Fibroblast of the aortic adventitia (primary cell): Measurements from ENCODE around the gene JADE3. TPM values are rescaled to one million over a fixed set of nuclear protein-coding genes. Genes with fewer than 3 reads are reported as not detected.

Experiments used
- DNase-seq: peaks from one replicate; pipeline ENCODE4 v3.0.0-alpha.2; 2010; ENCODE audit warnings: low read depth
- H3K4me3 ChIP-seq: 2 replicates; pipeline ENCODE4 v1.5.1; 2011; ENCODE audit warnings: low read depth, mild to moderate bottlenecking, control low read depth, low read length, moderate library complexity
- CTCF ChIP-seq: IDR thresholded peaks from 2 replicates; pipeline ENCODE4 v1.5.1; 2011; ENCODE audit warnings: mild to moderate bottlenecking, low read length, control low read depth, inconsistent platforms; ENCODE audit not compliant: insufficient read depth
- total RNA-seq: library from RNA; depleted of rRNA; stranded (reverse); fragments of >200 nt; gene quantifications from 2 replicates; pipeline ENCODE4 v1.2.3, GENCODE V29; 2012; ENCODE audit warnings: low replicate concordance

Gene JADE3
- total RNA-seq, 1 donor: 3.9 TPM

GRCh38 chrX:46991664-46992063 is 79.4 kb downstream of the JADE3 start:
- no peak for TF ChIP-seq CTCF
- no peak for DNase-seq
- H3K4me3 ChIP-seq: no peak overlapping the region

- H3K4me3 ChIP-seq: no peak overlapping the region
- TF ChIP-seq CTCF: no peak
- DNase-seq: no peak
Observed at GRCh38 chrX:46992070-46992469, 79.8 kb downstream of the JADE3 start.

GRCh38 chrX:46994096-46994495 is 81.9 kb downstream of the JADE3 start:
- no peak overlapping the region for H3K4me3 ChIP-seq
- TF ChIP-seq CTCF: no peak
- DNase-seq: peak; percentile 3

- no peak for DNase-seq
- no peak for TF ChIP-seq CTCF
- H3K4me3 ChIP-seq: no peak overlapping the region
Observed at GRCh38 chrX:47012131-47012530, 99.9 kb downstream of the JADE3 start.

GRCh38 chrX:47026198-47026597 is 114.0 kb downstream of the JADE3 start:
- no peak for DNase-seq
- no peak for TF ChIP-seq CTCF
- no peak overlapping the region for H3K4me3 ChIP-seq

GRCh38 chrX:47030339-47030738 is 118.1 kb downstream of the JADE3 start:
- H3K4me3 ChIP-seq: no peak overlapping the region
- peak; percentile 63 for TF ChIP-seq CTCF
- peak; percentile 84 for DNase-seq

- no peak for TF ChIP-seq CTCF
- H3K4me3 ChIP-seq: no peak overlapping the region
- DNase-seq: peak; percentile 9
Observed at GRCh38 chrX:47047989-47048388, 135.8 kb downstream of the JADE3 start.
